GM12878 (cell line): ENCODE measurements around the gene RDH16. TPM values are rescaled to one million over a fixed set of nuclear protein-coding genes. Genes with fewer than 3 reads are reported as not detected.

Experiments
- BMI1 ChIP-seq: fragments of 450-650 bp; IDR thresholded peaks from 2 replicates; pipeline ENCODE4 v1.6.1; 2016; ENCODE audit warnings: mild to moderate bottlenecking, moderate library complexity, borderline replicate concordance
- CHD1 ChIP-seq: IDR thresholded peaks from 2 replicates; pipeline ENCODE4 v1.6.1; 2012; ENCODE audit warnings: low read depth, low read length, improper control_type of control experiment
- CHD2 ChIP-seq: IDR thresholded peaks from 2 replicates; pipeline ENCODE4 v1.6.1; 2011; ENCODE audit warnings: low read depth, low read length, improper control_type of control experiment, borderline replicate concordance
- FOXK2 ChIP-seq: fragments of 450-650 bp; IDR thresholded peaks from 2 replicates; pipeline ENCODE4 v1.6.1; 2017; ENCODE audit warnings: mild to moderate bottlenecking, moderate library complexity
- FOXM1 ChIP-seq: IDR thresholded peaks from 2 replicates; pipeline ENCODE4 v1.6.1; 2012; ENCODE audit warnings: low read depth, mild to moderate bottlenecking, inconsistent platforms, low read length, moderate library complexity
- IKZF1 ChIP-seq: fragments of 450-650 bp; conservative IDR thresholded peaks from 2 replicates; pipeline ENCODE4 v1.6.1; 2017; ENCODE audit warnings: antibody characterized with exemption, mild to moderate bottlenecking
- IKZF2 ChIP-seq, 2 experiments: fragments of 450-650 bp; IDR thresholded peaks; 2 replicates each; pipeline ENCODE4 v1.6.1; 2017; ENCODE audit warnings: mild to moderate bottlenecking in 2 of 2, moderate library complexity in 2 of 2
- IRF4 ChIP-seq: IDR thresholded peaks from 2 replicates; pipeline ENCODE4 v1.6.1; 2011; ENCODE audit warnings: low read depth, low read length
- MEF2A ChIP-seq: IDR thresholded peaks from 2 replicates; pipeline ENCODE4 v1.6.1; 2011; ENCODE audit warnings: low read depth, mild to moderate bottlenecking, low read length, moderate library complexity; ENCODE audit not compliant: insufficient read depth
- MYC ChIP-seq: IDR thresholded peaks from 2 replicates; pipeline ENCODE4 v1.6.1; 2011; ENCODE audit warnings: mild to moderate bottlenecking, low read length, moderate library complexity, inconsistent platforms; ENCODE audit not compliant: insufficient read depth, insufficient replicate concordance, insufficient read length, severe bottlenecking
- NR2F1 ChIP-seq: fragments of 450-650 bp; conservative IDR thresholded peaks from 2 replicates; pipeline ENCODE4 v1.6.1; 2017; ENCODE audit warnings: mild to moderate bottlenecking
- POLR2A ChIP-seq: IDR thresholded peaks from 2 replicates; pipeline ENCODE4 v1.6.1; 2011; ENCODE audit warnings: low read depth, mild to moderate bottlenecking, low read length
- SUZ12 ChIP-seq: fragments of 200-600 bp; sonication (generic); IDR thresholded peaks from one replicate; pipeline ENCODE4 v1.6.1; 2018; ENCODE audit warnings: antibody characterized with exemption, mild to moderate bottlenecking; ENCODE audit not compliant: unreplicated experiment
- TCF12 ChIP-seq: IDR thresholded peaks from 2 replicates; pipeline ENCODE4 v1.6.1; 2011; ENCODE audit warnings: low read depth, mild to moderate bottlenecking, low read length
- ZBED1 ChIP-seq: IDR thresholded peaks from 2 replicates; pipeline ENCODE4 v1.6.1; 2016; ENCODE audit warnings: borderline replicate concordance
- ZNF622 ChIP-seq: fragments of 450-650 bp; IDR thresholded peaks from 2 replicates; pipeline ENCODE4 v1.6.1; 2017; ENCODE audit warnings: mild to moderate bottlenecking, inconsistent platforms
- polyA plus RNA-seq, 11 experiments: library from polyadenylated mRNA; depleted of rRNA in 4 of 11; unstranded in 6 of 11; stranded (reverse) in 5 of 11; fragments of >200 nt; fragmentation: Nextera tagmentation in 4 of 11; fragmentation: Illumina TruSeq in 1 of 11; extraction: Ambion mirVana in 4 of 11; extraction: Trizol in 1 of 11; gene quantifications; 1 replicate in 1 of 11; 2 replicates in 10 of 11; pipeline versions ENCODE4 v1.2.1 to v1.2.3, GENCODE V29; 2011 to 2016; ENCODE audit warnings: inconsistent platforms in 2 of 11, missing spikeins in 2 of 11, low read depth in 1 of 11
- total RNA-seq, 4 experiments: library from RNA; depleted of rRNA in 3 of 4; stranded (reverse); fragments of >200 nt in 3 of 4; fragmentation: Illumina TruSeq in 1 of 4; extraction: Trizol in 1 of 4; gene quantifications; 2 replicates each; pipeline versions ENCODE4 v1.2.1 to v1.2.3, GENCODE V29; 2013 to 2021
- TF ChIP-seq, protein P1 (sequence below): fragments of 450-650 bp; conservative IDR thresholded peaks from 2 replicates; pipeline ENCODE4 v1.6.1; 2017; ENCODE audit warnings: mild to moderate bottlenecking, moderate library complexity
- TF ChIP-seq, protein P2 (sequence below): fragments of 450-650 bp; IDR thresholded peaks from 2 replicates; pipeline ENCODE4 v1.6.1; 2016; ENCODE audit warnings: mild to moderate bottlenecking
- TF ChIP-seq, protein P3 (sequence below): fragments of 450-650 bp; formaldehyde crosslinking; IDR thresholded peaks from 2 replicates; pipeline ENCODE4 v1.4.0; 2020; ENCODE audit warnings: mild to moderate bottlenecking, moderate library complexity
- TF ChIP-seq, protein P4 (sequence below): fragments of 450-650 bp; IDR thresholded peaks from 2 replicates; pipeline ENCODE4 v1.6.1; 2017; ENCODE audit warnings: mild to moderate bottlenecking, moderate library complexity

RDH16 gene
- total and polyA plus RNA-seq, 10 of the 15 experiments (the other 5 are each of a cell fraction or from before 2014, with no cell fraction given) = 0.04 to 0.31 (median 0.06) TPM

DNA sequence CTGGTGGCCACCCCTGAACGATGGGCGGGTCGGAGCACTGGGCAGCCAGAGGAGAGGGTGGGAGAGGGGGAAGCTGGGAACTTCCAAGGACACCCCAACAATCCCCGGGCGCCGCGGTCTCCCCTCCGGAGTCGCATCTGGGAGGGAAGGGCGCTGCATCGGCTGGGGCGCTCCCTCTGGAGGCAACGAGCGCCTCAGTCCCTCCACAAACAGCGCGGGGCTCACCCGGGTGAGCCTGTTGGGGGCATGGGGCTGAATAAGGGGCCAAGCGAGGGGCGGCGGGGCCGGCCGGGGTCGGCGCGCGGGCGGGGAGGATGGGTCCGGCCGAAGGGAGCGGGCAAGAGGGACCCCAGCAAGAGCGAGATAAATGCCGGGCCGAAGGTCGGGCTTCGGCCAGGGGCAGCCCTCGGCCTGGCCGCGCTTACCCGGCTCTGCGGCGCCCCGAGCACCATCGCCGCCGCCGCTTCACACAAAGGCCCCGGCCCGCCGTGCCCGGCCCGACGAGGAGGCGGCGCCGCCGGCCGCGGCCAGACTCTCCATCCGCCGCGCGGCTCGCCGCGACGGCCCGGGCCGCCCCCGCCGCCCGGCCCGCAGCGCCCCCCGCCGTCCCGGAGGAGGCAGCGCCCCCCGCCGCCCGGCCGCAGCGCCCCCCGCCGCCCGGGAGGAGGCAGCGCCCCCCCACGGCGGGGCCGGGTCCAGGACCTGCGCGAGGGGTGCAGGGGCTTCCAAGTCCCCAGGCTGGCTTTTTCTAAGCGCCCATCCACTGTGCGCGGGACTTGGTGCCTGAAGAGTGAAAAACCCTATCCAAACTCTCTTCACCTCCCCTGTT is 48.8 kb upstream of the RDH16 start, which contains the start of gene ZBTB39 (continued):
- TF ChIP-seq, protein P1, sequence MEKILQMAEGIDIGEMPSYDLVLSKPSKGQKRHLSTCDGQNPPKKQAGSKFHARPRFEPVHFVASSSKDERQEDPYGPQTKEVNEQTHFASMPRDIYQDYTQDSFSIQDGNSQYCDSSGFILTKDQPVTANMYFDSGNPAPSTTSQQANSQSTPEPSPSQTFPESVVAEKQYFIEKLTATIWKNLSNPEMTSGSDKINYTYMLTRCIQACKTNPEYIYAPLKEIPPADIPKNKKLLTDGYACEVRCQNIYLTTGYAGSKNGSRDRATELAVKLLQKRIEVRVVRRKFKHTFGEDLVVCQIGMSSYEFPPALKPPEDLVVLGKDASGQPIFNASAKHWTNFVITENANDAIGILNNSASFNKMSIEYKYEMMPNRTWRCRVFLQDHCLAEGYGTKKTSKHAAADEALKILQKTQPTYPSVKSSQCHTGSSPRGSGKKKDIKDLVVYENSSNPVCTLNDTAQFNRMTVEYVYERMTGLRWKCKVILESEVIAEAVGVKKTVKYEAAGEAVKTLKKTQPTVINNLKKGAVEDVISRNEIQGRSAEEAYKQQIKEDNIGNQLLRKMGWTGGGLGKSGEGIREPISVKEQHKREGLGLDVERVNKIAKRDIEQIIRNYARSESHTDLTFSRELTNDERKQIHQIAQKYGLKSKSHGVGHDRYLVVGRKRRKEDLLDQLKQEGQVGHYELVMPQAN = 0 out of 2 replicates have a peak, but pooled peaks have one; percentile 53
- TF ChIP-seq POLR2A (peak; percentile 79), MEF2A (no peak), BMI1 (no peak), NR2F1 (peak; percentile 63), ZBED1 (no peak), TCF12 (no peak), CHD2 (no peak), IKZF2 (IDR thresholded peaks at IDR 0.05) (no peak), CHD1 (no peak), SUZ12 (no peak), MYC (no peak), FOXM1 (peak; percentile 72), IKZF1 (peak; percentile 64), ZNF622 (no peak), FOXK2 (no peak), IRF4 (no peak)
- TF ChIP-seq, protein P2, sequence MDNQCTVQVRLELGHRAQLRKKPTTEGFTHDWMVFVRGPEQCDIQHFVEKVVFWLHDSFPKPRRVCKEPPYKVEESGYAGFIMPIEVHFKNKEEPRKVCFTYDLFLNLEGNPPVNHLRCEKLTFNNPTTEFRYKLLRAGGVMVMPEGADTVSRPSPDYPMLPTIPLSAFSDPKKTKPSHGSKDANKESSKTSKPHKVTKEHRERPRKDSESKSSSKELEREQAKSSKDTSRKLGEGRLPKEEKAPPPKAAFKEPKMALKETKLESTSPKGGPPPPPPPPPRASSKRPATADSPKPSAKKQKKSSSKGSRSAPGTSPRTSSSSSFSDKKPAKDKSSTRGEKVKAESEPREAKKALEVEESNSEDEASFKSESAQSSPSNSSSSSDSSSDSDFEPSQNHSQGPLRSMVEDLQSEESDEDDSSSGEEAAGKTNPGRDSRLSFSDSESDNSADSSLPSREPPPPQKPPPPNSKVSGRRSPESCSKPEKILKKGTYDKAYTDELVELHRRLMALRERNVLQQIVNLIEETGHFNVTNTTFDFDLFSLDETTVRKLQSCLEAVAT = no peak
- TF ChIP-seq, protein P3, sequence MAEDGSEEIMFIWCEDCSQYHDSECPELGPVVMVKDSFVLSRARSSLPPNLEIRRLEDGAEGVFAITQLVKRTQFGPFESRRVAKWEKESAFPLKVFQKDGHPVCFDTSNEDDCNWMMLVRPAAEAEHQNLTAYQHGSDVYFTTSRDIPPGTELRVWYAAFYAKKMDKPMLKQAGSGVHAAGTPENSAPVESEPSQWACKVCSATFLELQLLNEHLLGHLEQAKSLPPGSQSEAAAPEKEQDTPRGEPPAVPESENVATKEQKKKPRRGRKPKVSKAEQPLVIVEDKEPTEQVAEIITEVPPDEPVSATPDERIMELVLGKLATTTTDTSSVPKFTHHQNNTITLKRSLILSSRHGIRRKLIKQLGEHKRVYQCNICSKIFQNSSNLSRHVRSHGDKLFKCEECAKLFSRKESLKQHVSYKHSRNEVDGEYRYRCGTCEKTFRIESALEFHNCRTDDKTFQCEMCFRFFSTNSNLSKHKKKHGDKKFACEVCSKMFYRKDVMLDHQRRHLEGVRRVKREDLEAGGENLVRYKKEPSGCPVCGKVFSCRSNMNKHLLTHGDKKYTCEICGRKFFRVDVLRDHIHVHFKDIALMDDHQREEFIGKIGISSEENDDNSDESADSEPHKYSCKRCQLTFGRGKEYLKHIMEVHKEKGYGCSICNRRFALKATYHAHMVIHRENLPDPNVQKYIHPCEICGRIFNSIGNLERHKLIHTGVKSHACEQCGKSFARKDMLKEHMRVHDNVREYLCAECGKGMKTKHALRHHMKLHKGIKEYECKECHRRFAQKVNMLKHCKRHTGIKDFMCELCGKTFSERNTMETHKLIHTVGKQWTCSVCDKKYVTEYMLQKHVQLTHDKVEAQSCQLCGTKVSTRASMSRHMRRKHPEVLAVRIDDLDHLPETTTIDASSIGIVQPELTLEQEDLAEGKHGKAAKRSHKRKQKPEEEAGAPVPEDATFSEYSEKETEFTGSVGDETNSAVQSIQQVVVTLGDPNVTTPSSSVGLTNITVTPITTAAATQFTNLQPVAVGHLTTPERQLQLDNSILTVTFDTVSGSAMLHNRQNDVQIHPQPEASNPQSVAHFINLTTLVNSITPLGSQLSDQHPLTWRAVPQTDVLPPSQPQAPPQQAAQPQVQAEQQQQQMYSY (CRISPR knock-in tag) = no peak
- TF ChIP-seq, protein P4, sequence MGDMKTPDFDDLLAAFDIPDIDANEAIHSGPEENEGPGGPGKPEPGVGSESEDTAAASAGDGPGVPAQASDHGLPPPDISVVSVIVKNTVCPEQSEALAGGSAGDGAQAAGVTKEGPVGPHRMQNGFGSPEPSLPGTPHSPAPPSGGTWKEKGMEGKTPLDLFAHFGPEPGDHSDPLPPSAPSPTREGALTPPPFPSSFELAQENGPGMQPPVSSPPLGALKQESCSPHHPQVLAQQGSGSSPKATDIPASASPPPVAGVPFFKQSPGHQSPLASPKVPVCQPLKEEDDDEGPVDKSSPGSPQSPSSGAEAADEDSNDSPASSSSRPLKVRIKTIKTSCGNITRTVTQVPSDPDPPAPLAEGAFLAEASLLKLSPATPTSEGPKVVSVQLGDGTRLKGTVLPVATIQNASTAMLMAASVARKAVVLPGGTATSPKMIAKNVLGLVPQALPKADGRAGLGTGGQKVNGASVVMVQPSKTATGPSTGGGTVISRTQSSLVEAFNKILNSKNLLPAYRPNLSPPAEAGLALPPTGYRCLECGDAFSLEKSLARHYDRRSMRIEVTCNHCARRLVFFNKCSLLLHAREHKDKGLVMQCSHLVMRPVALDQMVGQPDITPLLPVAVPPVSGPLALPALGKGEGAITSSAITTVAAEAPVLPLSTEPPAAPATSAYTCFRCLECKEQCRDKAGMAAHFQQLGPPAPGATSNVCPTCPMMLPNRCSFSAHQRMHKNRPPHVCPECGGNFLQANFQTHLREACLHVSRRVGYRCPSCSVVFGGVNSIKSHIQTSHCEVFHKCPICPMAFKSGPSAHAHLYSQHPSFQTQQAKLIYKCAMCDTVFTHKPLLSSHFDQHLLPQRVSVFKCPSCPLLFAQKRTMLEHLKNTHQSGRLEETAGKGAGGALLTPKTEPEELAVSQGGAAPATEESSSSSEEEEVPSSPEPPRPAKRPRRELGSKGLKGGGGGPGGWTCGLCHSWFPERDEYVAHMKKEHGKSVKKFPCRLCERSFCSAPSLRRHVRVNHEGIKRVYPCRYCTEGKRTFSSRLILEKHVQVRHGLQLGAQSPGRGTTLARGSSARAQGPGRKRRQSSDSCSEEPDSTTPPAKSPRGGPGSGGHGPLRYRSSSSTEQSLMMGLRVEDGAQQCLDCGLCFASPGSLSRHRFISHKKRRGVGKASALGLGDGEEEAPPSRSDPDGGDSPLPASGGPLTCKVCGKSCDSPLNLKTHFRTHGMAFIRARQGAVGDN = 0 out of 2 replicates have a peak, but pooled peaks have one; percentile 28
